Activated naive CD8-positive, alpha-beta T cell treated with anti-CD3 and anti-CD28 coated beads, Interleukin-2, amount 50 U/mL, for 24 hours (primary cell): Measurements from ENCODE around the gene TRIP6.

ENCODE experiments used
- ATAC-seq: fragments of 150-1000 bp; cut with Tn5 transposase; one replicate; pipeline ENCODE4 v1.10.0; 2021
- DNase-seq: peaks from one replicate; pipeline ENCODE4 v3.0.0; 2021
- H3K27ac Mint-ChIP-seq: one replicate; pipeline ENCODE4 v1.8.0; 2021; ENCODE audit warnings: mild to moderate bottlenecking, mixed read lengths
- H3K27me3 Mint-ChIP-seq: one replicate; pipeline ENCODE4 v1.8.0; 2021; ENCODE audit warnings: mixed read lengths
- H3K36me3 Mint-ChIP-seq: one replicate; pipeline ENCODE4 v1.8.0; 2021; ENCODE audit warnings: low read depth, mixed read lengths
- H3K4me1 Mint-ChIP-seq: one replicate; pipeline ENCODE4 v1.8.0; 2021; ENCODE audit warnings: mixed read lengths
- H3K4me3 Mint-ChIP-seq: one replicate; pipeline ENCODE4 v1.8.0; 2021; ENCODE audit warnings: mild to moderate bottlenecking, moderate library complexity, mixed read lengths
- H3K9me3 Mint-ChIP-seq: one replicate; pipeline ENCODE4 v1.8.0; 2021; ENCODE audit warnings: mixed read lengths

TRIP6 gene

GRCh38 chr7:100867040-100867775 lies at the start of gene TRIP6:
TRIP6 (plus strand) TSS chr7:100867387; CDS start chr7:100867498, 111 bp downstream.
- peak within 1 kb of the TSS; percentile 87 for H3K4me3 Mint-ChIP-seq
- H3K36me3 Mint-ChIP-seq, result peaks cover 16% of the 10 kb centered on the region
- ATAC-seq, result peak; percentile 66
- H3K9me3 Mint-ChIP-seq, result no peaks in the 10 kb centered on the region
- no peaks in the 10 kb centered on the region for H3K27me3 Mint-ChIP-seq
- peak; percentile 82 for DNase-seq
- H3K4me1 Mint-ChIP-seq, result peaks cover 17% of the 10 kb centered on the region
- H3K27ac Mint-ChIP-seq, result peak within 1 kb of the TSS; percentile 92

GRCh38 chr7:100818366-100818765 lies 48.8 kb upstream of the TRIP6 start:
- H3K27me3 Mint-ChIP-seq, result no peaks in the 10 kb centered on the region
- no peak for DNase-seq
- no peak overlapping the region for H3K4me3 Mint-ChIP-seq
- no peak for ATAC-seq
- no peaks in the 10 kb centered on the region for H3K36me3 Mint-ChIP-seq
- H3K4me1 Mint-ChIP-seq, result no peaks in the 10 kb centered on the region
- no peaks in the 10 kb centered on the region for H3K9me3 Mint-ChIP-seq
- no peak overlapping the region for H3K27ac Mint-ChIP-seq

GRCh38 chr7:100818825-100819224 lies 48.4 kb upstream of the TRIP6 start:
- ATAC-seq (no peak), DNase-seq (no peak)
- Mint-ChIP-seq H3K27me3 (no peaks in the 10 kb centered on the region), H3K4me3 (no peak overlapping the region), H3K4me1 (no peaks in the 10 kb centered on the region), H3K36me3 (no peaks in the 10 kb centered on the region), H3K27ac (no peak overlapping the region), H3K9me3 (no peaks in the 10 kb centered on the region)

GRCh38 chr7:100819586-100819985 lies 47.6 kb upstream of the TRIP6 start:
- H3K36me3 Mint-ChIP-seq, result no peaks in the 10 kb centered on the region
- H3K27ac Mint-ChIP-seq, result no peak overlapping the region
- no peak overlapping the region for H3K4me3 Mint-ChIP-seq
- no peak for ATAC-seq
- H3K4me1 Mint-ChIP-seq, result no peaks in the 10 kb centered on the region
- DNase-seq, result no peak
- no peaks in the 10 kb centered on the region for H3K9me3 Mint-ChIP-seq
- no peaks in the 10 kb centered on the region for H3K27me3 Mint-ChIP-seq

GRCh38 chr7:100822236-100823139 lies 44.7 kb upstream of the TRIP6 start:
- Mint-ChIP-seq H3K27ac (no peak overlapping the region), H3K4me1 (peaks cover 10% of the 10 kb centered on the region), H3K27me3 (peaks cover 15% of the 10 kb centered on the region), H3K36me3 (no peaks in the 10 kb centered on the region), H3K9me3 (no peaks in the 10 kb centered on the region), H3K4me3 (no peak overlapping the region)
- no peak for DNase-seq
- no peak for ATAC-seq

GRCh38 chr7:100823140-100823525 lies 44.1 kb upstream of the TRIP6 start:
- Mint-ChIP-seq H3K27me3 (peaks cover 21% of the 10 kb centered on the region), H3K36me3 (no peaks in the 10 kb centered on the region), H3K4me1 (peaks cover 14% of the 10 kb centered on the region), H3K9me3 (no peaks in the 10 kb centered on the region), H3K27ac (no peak overlapping the region), H3K4me3 (no peak overlapping the region)
- no peak for ATAC-seq
- no peak for DNase-seq

- Mint-ChIP-seq H3K4me3 (no peak overlapping the region), H3K36me3 (no peaks in the 10 kb centered on the region), H3K4me1 (peaks cover 16% of the 10 kb centered on the region), H3K27ac (no peak overlapping the region), H3K27me3 (peaks cover 25% of the 10 kb centered on the region), H3K9me3 (no peaks in the 10 kb centered on the region)
- DNase-seq, result no peak
- no peak for ATAC-seq
Observed at GRCh38 chr7:100823534-100823933, 43.7 kb upstream of the TRIP6 start.

GRCh38 chr7:100824499-100825214 lies 42.5 kb upstream of the TRIP6 start:
- Mint-ChIP-seq H3K9me3 (no peaks in the 10 kb centered on the region), H3K4me1 (peaks cover 19% of the 10 kb centered on the region), H3K36me3 (no peaks in the 10 kb centered on the region), H3K27me3 (peaks cover 35% of the 10 kb centered on the region), H3K27ac (no peak overlapping the region), H3K4me3 (no peak overlapping the region)
- DNase-seq (no peak), ATAC-seq (no peak)

- H3K4me3 Mint-ChIP-seq, result no peak overlapping the region
- H3K36me3 Mint-ChIP-seq, result no peaks in the 10 kb centered on the region
- peaks cover 19% of the 10 kb centered on the region for H3K4me1 Mint-ChIP-seq
- DNase-seq, result no peak
- no peak overlapping the region for H3K27ac Mint-ChIP-seq
- H3K27me3 Mint-ChIP-seq, result peaks cover 36% of the 10 kb centered on the region
- no peak for ATAC-seq
- no peaks in the 10 kb centered on the region for H3K9me3 Mint-ChIP-seq
Observed at GRCh38 chr7:100825215-100825671, 41.9 kb upstream of the TRIP6 start.

- ATAC-seq, result no peak
- Mint-ChIP-seq H3K27me3 (peaks cover 36% of the 10 kb centered on the region), H3K27ac (no peak overlapping the region), H3K9me3 (no peaks in the 10 kb centered on the region), H3K36me3 (no peaks in the 10 kb centered on the region), H3K4me3 (peak overlapping the region; percentile 60), H3K4me1 (peaks cover 19% of the 10 kb centered on the region)
- no peak for DNase-seq
Observed at GRCh38 chr7:100825751-100826513, 41.3 kb upstream of the TRIP6 start.

- DNase-seq, result no peak
- H3K27me3 Mint-ChIP-seq, result peaks cover 36% of the 10 kb centered on the region
Observed at GRCh38 chr7:100826514-100827329, 40.5 kb upstream of the TRIP6 start.

GRCh38 chr7:100827330-100828226 lies 39.6 kb upstream of the TRIP6 start, which contains the start of gene EPHB4:
EPHB4 (minus strand) TSS chr7:100827523; CDS start chr7:100827030, 493 bp downstream.
- peak; percentile 18 for DNase-seq
- no peaks in the 10 kb centered on the region for H3K9me3 Mint-ChIP-seq

More at GRCh38 chr7:100826514-100827329, 40.5 kb upstream of the TRIP6 start:
- peak; percentile 20 for ATAC-seq
- H3K4me3 Mint-ChIP-seq, result peak overlapping the region; percentile 60
- no peaks in the 10 kb centered on the region for H3K36me3 Mint-ChIP-seq
- no peaks in the 10 kb centered on the region for H3K9me3 Mint-ChIP-seq
- H3K4me1 Mint-ChIP-seq, result peaks cover 19% of the 10 kb centered on the region
- no peak overlapping the region for H3K27ac Mint-ChIP-seq

More at GRCh38 chr7:100827330-100828226, 39.6 kb upstream of the TRIP6 start, which contains the start of gene EPHB4:
- Mint-ChIP-seq H3K4me1 (peaks cover 19% of the 10 kb centered on the region), H3K27me3 (peaks cover 36% of the 10 kb centered on the region), H3K27ac (no peak within 1 kb of the TSS), H3K4me3 (peak within 1 kb of the TSS; percentile 71), H3K36me3 (no peaks in the 10 kb centered on the region)
- ATAC-seq, result peak; percentile 41
